ENCODE data around the gene FCHO2. TPM values are rescaled to one million over a fixed set of nuclear protein-coding genes. Genes with fewer than 3 reads are reported as not detected.

Gene FCHO2
- total RNA-seq, 1 experiment from 2014 or later: 14.9 TPM

DNA sequence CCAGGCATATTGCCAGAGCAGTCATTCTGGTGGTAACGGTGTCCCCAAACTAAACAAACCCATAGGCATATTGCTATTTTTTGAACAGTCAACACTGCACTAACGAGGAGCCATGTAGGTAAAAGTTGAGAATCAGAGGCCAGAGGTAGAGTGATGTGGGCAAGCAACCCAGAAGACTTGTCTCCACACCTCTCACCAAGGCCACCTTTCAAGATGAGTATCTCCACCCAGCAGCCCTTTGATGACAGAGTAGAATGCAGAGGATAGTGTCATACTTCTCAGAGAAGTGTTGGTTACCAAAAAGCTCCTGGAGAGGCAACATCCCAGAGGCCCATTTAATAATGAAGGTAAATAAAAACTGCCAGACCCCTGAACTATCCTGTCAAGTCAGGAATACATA lies 63.9 kb downstream of the FCHO2 start (continued):
- TF ChIP-seq, protein P1, sequence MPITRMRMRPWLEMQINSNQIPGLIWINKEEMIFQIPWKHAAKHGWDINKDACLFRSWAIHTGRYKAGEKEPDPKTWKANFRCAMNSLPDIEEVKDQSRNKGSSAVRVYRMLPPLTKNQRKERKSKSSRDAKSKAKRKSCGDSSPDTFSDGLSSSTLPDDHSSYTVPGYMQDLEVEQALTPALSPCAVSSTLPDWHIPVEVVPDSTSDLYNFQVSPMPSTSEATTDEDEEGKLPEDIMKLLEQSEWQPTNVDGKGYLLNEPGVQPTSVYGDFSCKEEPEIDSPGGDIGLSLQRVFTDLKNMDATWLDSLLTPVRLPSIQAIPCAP (CRISPR knock-in tag; IDR thresholded peaks at IDR 0.05): no peak
- no peak for TF ChIP-seq ZNF416 (CRISPR knock-in tag; IDR thresholded peaks at IDR 0.05)
- no peak for TF ChIP-seq MYBL2 (CRISPR knock-in tag; IDR thresholded peaks at IDR 0.05)
- no peak for TF ChIP-seq NR1H2 (CRISPR knock-in tag; IDR thresholded peaks at IDR 0.05)
- TF ChIP-seq, protein P2, sequence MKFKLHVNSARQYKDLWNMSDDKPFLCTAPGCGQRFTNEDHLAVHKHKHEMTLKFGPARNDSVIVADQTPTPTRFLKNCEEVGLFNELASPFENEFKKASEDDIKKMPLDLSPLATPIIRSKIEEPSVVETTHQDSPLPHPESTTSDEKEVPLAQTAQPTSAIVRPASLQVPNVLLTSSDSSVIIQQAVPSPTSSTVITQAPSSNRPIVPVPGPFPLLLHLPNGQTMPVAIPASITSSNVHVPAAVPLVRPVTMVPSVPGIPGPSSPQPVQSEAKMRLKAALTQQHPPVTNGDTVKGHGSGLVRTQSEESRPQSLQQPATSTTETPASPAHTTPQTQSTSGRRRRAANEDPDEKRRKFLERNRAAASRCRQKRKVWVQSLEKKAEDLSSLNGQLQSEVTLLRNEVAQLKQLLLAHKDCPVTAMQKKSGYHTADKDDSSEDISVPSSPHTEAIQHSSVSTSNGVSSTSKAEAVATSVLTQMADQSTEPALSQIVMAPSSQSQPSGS (CRISPR knock-in tag; IDR thresholded peaks at IDR 0.05; ENCODE audit: borderline replicate concordance, low read depth): no peak
- no peak for TF ChIP-seq ETV6 (CRISPR knock-in tag; IDR thresholded peaks at IDR 0.05)
- TF ChIP-seq SMAD3 (CRISPR knock-in tag; IDR thresholded peaks at IDR 0.05; ENCODE audit: borderline replicate concordance): no peak
- TF ChIP-seq, protein P3, sequence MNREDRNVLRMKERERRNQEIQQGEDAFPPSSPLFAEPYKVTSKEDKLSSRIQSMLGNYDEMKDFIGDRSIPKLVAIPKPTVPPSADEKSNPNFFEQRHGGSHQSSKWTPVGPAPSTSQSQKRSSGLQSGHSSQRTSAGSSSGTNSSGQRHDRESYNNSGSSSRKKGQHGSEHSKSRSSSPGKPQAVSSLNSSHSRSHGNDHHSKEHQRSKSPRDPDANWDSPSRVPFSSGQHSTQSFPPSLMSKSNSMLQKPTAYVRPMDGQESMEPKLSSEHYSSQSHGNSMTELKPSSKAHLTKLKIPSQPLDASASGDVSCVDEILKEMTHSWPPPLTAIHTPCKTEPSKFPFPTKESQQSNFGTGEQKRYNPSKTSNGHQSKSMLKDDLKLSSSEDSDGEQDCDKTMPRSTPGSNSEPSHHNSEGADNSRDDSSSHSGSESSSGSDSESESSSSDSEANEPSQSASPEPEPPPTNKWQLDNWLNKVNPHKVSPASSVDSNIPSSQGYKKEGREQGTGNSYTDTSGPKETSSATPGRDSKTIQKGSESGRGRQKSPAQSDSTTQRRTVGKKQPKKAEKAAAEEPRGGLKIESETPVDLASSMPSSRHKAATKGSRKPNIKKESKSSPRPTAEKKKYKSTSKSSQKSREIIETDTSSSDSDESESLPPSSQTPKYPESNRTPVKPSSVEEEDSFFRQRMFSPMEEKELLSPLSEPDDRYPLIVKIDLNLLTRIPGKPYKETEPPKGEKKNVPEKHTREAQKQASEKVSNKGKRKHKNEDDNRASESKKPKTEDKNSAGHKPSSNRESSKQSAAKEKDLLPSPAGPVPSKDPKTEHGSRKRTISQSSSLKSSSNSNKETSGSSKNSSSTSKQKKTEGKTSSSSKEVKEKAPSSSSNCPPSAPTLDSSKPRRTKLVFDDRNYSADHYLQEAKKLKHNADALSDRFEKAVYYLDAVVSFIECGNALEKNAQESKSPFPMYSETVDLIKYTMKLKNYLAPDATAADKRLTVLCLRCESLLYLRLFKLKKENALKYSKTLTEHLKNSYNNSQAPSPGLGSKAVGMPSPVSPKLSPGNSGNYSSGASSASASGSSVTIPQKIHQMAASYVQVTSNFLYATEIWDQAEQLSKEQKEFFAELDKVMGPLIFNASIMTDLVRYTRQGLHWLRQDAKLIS (CRISPR knock-in tag; IDR thresholded peaks at IDR 0.05; ENCODE audit: borderline replicate concordance): no peak
- TF ChIP-seq, protein P4, sequence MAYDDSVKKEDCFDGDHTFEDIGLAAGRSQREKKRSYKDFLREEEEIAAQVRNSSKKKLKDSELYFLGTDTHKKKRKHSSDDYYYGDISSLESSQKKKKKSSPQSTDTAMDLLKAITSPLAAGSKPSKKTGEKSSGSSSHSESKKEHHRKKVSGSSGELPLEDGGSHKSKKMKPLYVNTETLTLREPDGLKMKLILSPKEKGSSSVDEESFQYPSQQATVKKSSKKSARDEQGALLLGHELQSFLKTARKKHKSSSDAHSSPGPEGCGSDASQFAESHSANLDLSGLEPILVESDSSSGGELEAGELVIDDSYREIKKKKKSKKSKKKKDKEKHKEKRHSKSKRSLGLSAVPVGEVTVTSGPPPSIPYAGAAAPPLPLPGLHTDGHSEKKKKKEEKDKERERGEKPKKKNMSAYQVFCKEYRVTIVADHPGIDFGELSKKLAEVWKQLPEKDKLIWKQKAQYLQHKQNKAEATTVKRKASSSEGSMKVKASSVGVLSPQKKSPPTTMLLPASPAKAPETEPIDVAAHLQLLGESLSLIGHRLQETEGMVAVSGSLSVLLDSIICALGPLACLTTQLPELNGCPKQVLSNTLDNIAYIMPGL (CRISPR knock-in tag; IDR thresholded peaks at IDR 0.05): no peak

DNA sequence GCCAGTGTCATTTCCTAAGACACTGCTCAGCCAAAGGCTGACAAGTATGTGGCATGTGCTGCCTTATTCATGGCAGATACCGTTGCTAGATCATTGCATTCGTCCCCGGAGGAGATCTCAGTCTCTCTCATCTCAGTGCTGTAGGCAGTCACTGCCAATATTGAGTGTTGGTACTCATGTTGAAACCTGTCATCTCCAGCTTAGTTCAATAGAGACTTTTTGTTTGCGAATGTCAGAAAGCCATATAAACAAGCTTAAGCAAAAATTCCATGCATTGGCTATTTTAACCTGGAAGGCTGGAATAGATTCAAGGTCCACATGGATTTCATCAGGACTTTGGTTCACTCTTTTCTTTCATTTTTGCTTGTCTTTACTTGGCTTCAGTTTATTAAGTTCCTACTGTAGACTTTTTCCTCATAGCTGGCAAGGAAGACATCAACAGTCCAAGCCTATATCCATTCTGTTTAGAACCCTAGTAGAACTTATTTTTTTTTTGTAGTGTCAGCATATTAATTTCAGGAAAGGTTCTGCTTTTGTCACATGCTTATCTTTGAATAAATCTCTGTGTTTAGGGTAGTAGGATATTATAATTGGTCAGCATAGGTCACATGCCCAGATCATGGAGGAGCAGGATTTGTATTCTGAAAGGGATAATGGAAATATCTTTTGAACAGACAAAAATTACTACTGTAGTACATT lies 66.8 kb downstream of the FCHO2 start:
- Mint-ChIP-seq H3K36me3 (peaks cover 4% of the 10 kb centered on the region; the same call in 1 of the 2 replicates), H3K9me3 (no peaks in the 10 kb centered on the region), H3K4me1 (no peaks in the 10 kb centered on the region), H3K4me3 (no peak overlapping the region), H3K27me3 (ENCODE audit: low read depth) (no peaks in the 10 kb centered on the region), H3K27ac (no peak overlapping the region)
- CTCF ChIA-PET: no interaction called here
- DNase-seq (ENCODE audit: low spot score): no peak
- ATAC-seq: no peak
- POLR2A ChIA-PET: no interaction called here
- 0 out of 2 replicates have a peak, but pooled peaks have one; percentile 39 for TF ChIP-seq GABPB1 (CRISPR knock-in tag; IDR thresholded peaks at IDR 0.05)
- TF ChIP-seq, protein P5, sequence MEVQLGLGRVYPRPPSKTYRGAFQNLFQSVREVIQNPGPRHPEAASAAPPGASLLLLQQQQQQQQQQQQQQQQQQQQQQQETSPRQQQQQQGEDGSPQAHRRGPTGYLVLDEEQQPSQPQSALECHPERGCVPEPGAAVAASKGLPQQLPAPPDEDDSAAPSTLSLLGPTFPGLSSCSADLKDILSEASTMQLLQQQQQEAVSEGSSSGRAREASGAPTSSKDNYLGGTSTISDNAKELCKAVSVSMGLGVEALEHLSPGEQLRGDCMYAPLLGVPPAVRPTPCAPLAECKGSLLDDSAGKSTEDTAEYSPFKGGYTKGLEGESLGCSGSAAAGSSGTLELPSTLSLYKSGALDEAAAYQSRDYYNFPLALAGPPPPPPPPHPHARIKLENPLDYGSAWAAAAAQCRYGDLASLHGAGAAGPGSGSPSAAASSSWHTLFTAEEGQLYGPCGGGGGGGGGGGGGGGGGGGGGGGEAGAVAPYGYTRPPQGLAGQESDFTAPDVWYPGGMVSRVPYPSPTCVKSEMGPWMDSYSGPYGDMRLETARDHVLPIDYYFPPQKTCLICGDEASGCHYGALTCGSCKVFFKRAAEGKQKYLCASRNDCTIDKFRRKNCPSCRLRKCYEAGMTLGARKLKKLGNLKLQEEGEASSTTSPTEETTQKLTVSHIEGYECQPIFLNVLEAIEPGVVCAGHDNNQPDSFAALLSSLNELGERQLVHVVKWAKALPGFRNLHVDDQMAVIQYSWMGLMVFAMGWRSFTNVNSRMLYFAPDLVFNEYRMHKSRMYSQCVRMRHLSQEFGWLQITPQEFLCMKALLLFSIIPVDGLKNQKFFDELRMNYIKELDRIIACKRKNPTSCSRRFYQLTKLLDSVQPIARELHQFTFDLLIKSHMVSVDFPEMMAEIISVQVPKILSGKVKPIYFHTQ (CRISPR knock-in tag; IDR thresholded peaks at IDR 0.05): no peak
- no peak for TF ChIP-seq GRHL2 (CRISPR knock-in tag; IDR thresholded peaks at IDR 0.05; ENCODE audit: insufficient replicate concordance, severe bottlenecking)
- TF ChIP-seq, protein P6, sequence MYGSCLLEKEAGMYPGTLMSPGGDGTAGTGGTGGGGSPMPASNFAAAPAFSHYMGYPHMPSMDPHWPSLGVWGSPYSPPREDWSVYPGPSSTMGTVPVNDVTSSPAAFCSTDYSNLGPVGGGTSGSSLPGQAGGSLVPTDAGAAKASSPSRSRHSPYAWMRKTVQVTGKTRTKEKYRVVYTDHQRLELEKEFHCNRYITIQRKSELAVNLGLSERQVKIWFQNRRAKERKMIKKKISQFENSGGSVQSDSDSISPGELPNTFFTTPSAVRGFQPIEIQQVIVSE (CRISPR knock-in tag; IDR thresholded peaks at IDR 0.05; ENCODE audit: borderline replicate concordance): no peak
- TF ChIP-seq, protein P7, sequence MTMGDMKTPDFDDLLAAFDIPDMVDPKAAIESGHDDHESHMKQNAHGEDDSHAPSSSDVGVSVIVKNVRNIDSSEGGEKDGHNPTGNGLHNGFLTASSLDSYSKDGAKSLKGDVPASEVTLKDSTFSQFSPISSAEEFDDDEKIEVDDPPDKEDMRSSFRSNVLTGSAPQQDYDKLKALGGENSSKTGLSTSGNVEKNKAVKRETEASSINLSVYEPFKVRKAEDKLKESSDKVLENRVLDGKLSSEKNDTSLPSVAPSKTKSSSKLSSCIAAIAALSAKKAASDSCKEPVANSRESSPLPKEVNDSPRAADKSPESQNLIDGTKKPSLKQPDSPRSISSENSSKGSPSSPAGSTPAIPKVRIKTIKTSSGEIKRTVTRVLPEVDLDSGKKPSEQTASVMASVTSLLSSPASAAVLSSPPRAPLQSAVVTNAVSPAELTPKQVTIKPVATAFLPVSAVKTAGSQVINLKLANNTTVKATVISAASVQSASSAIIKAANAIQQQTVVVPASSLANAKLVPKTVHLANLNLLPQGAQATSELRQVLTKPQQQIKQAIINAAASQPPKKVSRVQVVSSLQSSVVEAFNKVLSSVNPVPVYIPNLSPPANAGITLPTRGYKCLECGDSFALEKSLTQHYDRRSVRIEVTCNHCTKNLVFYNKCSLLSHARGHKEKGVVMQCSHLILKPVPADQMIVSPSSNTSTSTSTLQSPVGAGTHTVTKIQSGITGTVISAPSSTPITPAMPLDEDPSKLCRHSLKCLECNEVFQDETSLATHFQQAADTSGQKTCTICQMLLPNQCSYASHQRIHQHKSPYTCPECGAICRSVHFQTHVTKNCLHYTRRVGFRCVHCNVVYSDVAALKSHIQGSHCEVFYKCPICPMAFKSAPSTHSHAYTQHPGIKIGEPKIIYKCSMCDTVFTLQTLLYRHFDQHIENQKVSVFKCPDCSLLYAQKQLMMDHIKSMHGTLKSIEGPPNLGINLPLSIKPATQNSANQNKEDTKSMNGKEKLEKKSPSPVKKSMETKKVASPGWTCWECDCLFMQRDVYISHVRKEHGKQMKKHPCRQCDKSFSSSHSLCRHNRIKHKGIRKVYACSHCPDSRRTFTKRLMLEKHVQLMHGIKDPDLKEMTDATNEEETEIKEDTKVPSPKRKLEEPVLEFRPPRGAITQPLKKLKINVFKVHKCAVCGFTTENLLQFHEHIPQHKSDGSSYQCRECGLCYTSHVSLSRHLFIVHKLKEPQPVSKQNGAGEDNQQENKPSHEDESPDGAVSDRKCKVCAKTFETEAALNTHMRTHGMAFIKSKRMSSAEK (CRISPR knock-in tag; IDR thresholded peaks at IDR 0.05; ENCODE audit: borderline replicate concordance): no peak
- TF ChIP-seq, protein P8, sequence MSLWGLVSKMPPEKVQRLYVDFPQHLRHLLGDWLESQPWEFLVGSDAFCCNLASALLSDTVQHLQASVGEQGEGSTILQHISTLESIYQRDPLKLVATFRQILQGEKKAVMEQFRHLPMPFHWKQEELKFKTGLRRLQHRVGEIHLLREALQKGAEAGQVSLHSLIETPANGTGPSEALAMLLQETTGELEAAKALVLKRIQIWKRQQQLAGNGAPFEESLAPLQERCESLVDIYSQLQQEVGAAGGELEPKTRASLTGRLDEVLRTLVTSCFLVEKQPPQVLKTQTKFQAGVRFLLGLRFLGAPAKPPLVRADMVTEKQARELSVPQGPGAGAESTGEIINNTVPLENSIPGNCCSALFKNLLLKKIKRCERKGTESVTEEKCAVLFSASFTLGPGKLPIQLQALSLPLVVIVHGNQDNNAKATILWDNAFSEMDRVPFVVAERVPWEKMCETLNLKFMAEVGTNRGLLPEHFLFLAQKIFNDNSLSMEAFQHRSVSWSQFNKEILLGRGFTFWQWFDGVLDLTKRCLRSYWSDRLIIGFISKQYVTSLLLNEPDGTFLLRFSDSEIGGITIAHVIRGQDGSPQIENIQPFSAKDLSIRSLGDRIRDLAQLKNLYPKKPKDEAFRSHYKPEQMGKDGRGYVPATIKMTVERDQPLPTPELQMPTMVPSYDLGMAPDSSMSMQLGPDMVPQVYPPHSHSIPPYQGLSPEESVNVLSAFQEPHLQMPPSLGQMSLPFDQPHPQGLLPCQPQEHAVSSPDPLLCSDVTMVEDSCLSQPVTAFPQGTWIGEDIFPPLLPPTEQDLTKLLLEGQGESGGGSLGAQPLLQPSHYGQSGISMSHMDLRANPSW (CRISPR knock-in tag; conservative IDR thresholded peaks at IDR 0.05; ENCODE audit: low read depth): no peak
